Endothelial cell of umbilical vein (primary cell): Measurements from ENCODE around the gene MYBPC1. TPM values are rescaled to one million over a fixed set of nuclear protein-coding genes. Genes with fewer than 3 reads are reported as not detected.

ENCODE experiments used
- BruUV-seq: library from RNA; stranded (reverse); fragments of 400-500 nt; replicated peaks from 2 replicates; lab custom pipeline; 2021; lab: Mats Ljungman, UMichigan
- CTCF ChIA-PET: fragments of 300-600, 350-600 bp; sonication (Branson Sonifier 250); formaldehyde crosslinking; loops from one replicate; lab custom pipeline; 2021; ENCODE audit warnings: antibody characterized with exemption, inconsistent platforms; lab: Charles Lee
- POLR2A ChIA-PET: fragments of 300-600, 350-600 bp; sonication (Branson Sonifier 250); formaldehyde crosslinking; loops from one replicate; lab custom pipeline; 2021; ENCODE audit warnings: antibody characterized with exemption, inconsistent platforms; lab: Charles Lee
- DNase-seq: peaks from one replicate; pipeline ENCODE4 v3.0.0-alpha.2; 2011; ENCODE audit warnings: low read depth, low spot score
- FAIRE-seq: peaks from 2 replicates; lab custom pipeline; 2011; peaks lifted over from hg19 to GRCh38; lab: Jason Lieb, UNC
- H2AFZ ChIP-seq: 2 replicates; pipeline ENCODE4 v1.6.0; 2012; ENCODE audit warnings: low read depth, low read length, control low read depth, inconsistent platforms
- H3K27ac ChIP-seq: 2 replicates; pipeline ENCODE4 v1.5.1; 2011; ENCODE audit warnings: low read depth, mild to moderate bottlenecking, control low read depth, low read length, moderate library complexity; ENCODE audit not compliant: insufficient read depth
- H3K27me3 ChIP-seq, 2 experiments: 2 replicates each; pipeline versions ENCODE4 v1.6.0 to v1.6.1; 2011; ENCODE audit warnings: low read length in 2 of 2, mixed read lengths in 1 of 2; ENCODE audit not compliant: control insufficient read depth in 2 of 2, insufficient read depth in 2 of 2
- H3K36me3 ChIP-seq, 2 experiments: 2 replicates in 1 of 2; 3 replicates in 1 of 2; pipeline ENCODE4 v1.5.1; 2011; ENCODE audit warnings: low read length in 2 of 2, mild to moderate bottlenecking in 1 of 2, moderate library complexity in 1 of 2; ENCODE audit not compliant: control insufficient read depth in 2 of 2, insufficient read depth in 2 of 2; ENCODE audit errors: extremely low read depth in 1 of 2
- H3K4me1 ChIP-seq: 3 replicates; pipeline ENCODE4 v1.5.1; 2011; ENCODE audit warnings: mild to moderate bottlenecking, low read length; ENCODE audit not compliant: control insufficient read depth, insufficient read depth; ENCODE audit errors: extremely low read depth
- H3K4me2 ChIP-seq: 2 replicates; pipeline ENCODE4 v1.6.1; 2011; ENCODE audit warnings: low read length, control low read depth, mixed read lengths; ENCODE audit not compliant: insufficient read depth
- H3K4me3 ChIP-seq, 3 experiments: fragments of 200-600 bp in 1 of 3; sonication (generic), shearing (Covaris generic) in 1 of 3; replicated peaks in 1 of 3; 2 replicates each; pipeline ENCODE4 v1.5.1; 2011 to 2016; ENCODE audit warnings: control low read depth in 3 of 3, low read length in 3 of 3, mild to moderate bottlenecking in 2 of 3, inconsistent platforms in 1 of 3, low read depth in 1 of 3, moderate library complexity in 1 of 3; ENCODE audit not compliant: insufficient read depth in 1 of 3
- H3K79me2 ChIP-seq: 2 replicates; pipeline ENCODE4 v1.6.0; 2012; ENCODE audit warnings: low read length, inconsistent platforms; ENCODE audit not compliant: control insufficient read depth, insufficient read depth
- H3K9ac ChIP-seq: replicated peaks from 2 replicates; pipeline ENCODE3; 2011; ENCODE audit warnings: low read length, control low read depth; ENCODE audit not compliant: insufficient read depth; ENCODE audit errors: extremely low read depth
- H3K9me1 ChIP-seq: replicated peaks from 3 replicates; pipeline ENCODE4 v1.6.0; 2011; ENCODE audit warnings: mild to moderate bottlenecking, low read length; ENCODE audit not compliant: control insufficient read depth, insufficient read depth; ENCODE audit errors: extremely low read depth
- H3K9me3 ChIP-seq: replicated peaks from 2 replicates; pipeline ENCODE4 v1.5.1; 2012; ENCODE audit warnings: low read length, inconsistent platforms; ENCODE audit not compliant: control insufficient read depth, insufficient read depth
- H4K20me1 ChIP-seq: replicated peaks from 2 replicates; pipeline ENCODE3; 2011; ENCODE audit warnings: mild to moderate bottlenecking, low read length; ENCODE audit not compliant: control insufficient read depth, insufficient read depth; ENCODE audit errors: extremely low read depth
- CTCF ChIP-seq, 2 donors: IDR thresholded peaks; 1 replicate in 1 of 2; 2 replicates in 1 of 2; pipeline ENCODE4 v1.5.1; 2011; ENCODE audit warnings: low read length in 2 of 2, mild to moderate bottlenecking in 2 of 2, moderate library complexity in 2 of 2, control low read depth in 1 of 2, inconsistent platforms in 1 of 2, low read depth in 1 of 2; ENCODE audit not compliant: insufficient read depth in 1 of 2; ENCODE audit errors: extremely low read depth in 1 of 2
- EZH2 ChIP-seq: IDR thresholded peaks from 2 replicates; pipeline ENCODE4 v1.6.1; 2012; ENCODE audit warnings: borderline replicate concordance, low read depth, mild to moderate bottlenecking, moderate library complexity, low read length, inconsistent platforms; ENCODE audit not compliant: severe bottlenecking
- FOS ChIP-seq: IDR thresholded peaks from 2 replicates; pipeline ENCODE4 v1.6.1; 2011; ENCODE audit warnings: mild to moderate bottlenecking, low read length, moderate library complexity, borderline replicate concordance; ENCODE audit not compliant: insufficient read depth
- GATA2 ChIP-seq: IDR thresholded peaks from 2 replicates; pipeline ENCODE4 v1.7.0; 2011; ENCODE audit warnings: low read depth, mild to moderate bottlenecking, moderate library complexity, mixed read lengths, low read length; ENCODE audit not compliant: insufficient read length, insufficient read depth
- JUN ChIP-seq: IDR thresholded peaks from 2 replicates; pipeline ENCODE4 v1.6.1; 2011; ENCODE audit warnings: borderline replicate concordance, low read depth; ENCODE audit not compliant: insufficient read length, insufficient read depth
- MYC ChIP-seq: IDR thresholded peaks from one replicate; pipeline ENCODE4 v1.6.1; 2011; ENCODE audit warnings: mild to moderate bottlenecking, low read depth, low read length
- POLR2A ChIP-seq: IDR thresholded peaks from 2 replicates; pipeline ENCODE4 v1.6.1; 2012; ENCODE audit warnings: low read depth, mild to moderate bottlenecking, control low read depth, low read length
- POLR2AphosphoS5 ChIP-seq: IDR thresholded peaks from 2 replicates; pipeline ENCODE4 v1.6.1; 2012; ENCODE audit warnings: low read depth, mild to moderate bottlenecking, control low read depth, low read length, moderate library complexity; ENCODE audit not compliant: insufficient read depth
- dilution Hi-C: fragments of 300-500 bp; cut with MboI; formaldehyde crosslinking; loops from one replicate; pipeline ENCODE4 v1.15.0; 2019; ENCODE audit warnings: low sequenced_read_pairs; ENCODE audit not compliant: extremely low pct_ligation_motif_present
- intact Hi-C: fragments of 100-400 bp; cut with micrococcal nuclease; formaldehyde crosslinking; loops from one replicate; pipeline ENCODE4 v1.10.0; 2022
- polyA plus RNA-seq, 4 experiments: library from polyadenylated mRNA; depleted of rRNA in 3 of 4; stranded (reverse) in 3 of 4; unstranded in 1 of 4; fragments of >200 nt; gene quantifications; 2 replicates each; pipeline versions ENCODE4 v1.2.1 to v1.2.3, GENCODE V29; 2011 to 2012; ENCODE audit warnings: missing spikeins in 1 of 4
- total RNA-seq: library from RNA; stranded (reverse); gene quantifications from 2 replicates; pipeline ENCODE4 v1.2.3, GENCODE V29; 2021
- TF ChIP-seq, protein P1 (sequence below): IDR thresholded peaks from 2 replicates; pipeline ENCODE4 v1.6.1; 2011; ENCODE audit not compliant: insufficient read depth, insufficient read length

MYBPC1 gene
- total and polyA plus RNA-seq, 2 donors (not counting 3 experiments of a cell fraction or from before 2014, with no cell fraction given), result not detected

DNA sequence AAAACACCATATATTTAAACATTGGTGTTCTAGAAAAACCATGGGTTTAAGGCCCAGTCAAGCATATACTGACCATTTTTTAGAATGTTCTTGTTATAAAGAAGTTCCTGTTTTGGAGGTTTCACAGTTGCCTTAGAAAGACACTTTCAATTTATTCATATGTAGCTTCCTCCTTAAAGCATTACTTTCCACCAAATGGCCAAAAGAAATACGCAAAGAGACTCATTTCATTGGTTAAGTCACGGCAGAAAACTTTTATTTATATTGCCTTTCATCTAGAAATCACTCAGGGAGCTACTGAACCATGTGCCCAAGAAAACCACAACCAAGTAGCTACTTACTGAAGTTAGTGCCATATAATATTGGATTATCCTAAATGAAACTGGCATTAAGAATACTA, 40.0 kb downstream of the MYBPC1 start:
- TF ChIP-seq FOS, result no peak
- TF ChIP-seq CTCF (IDR thresholded peaks at IDR 0.05; ENCODE audit: extremely low read depth in 1 of 2, insufficient read depth in 1 of 2, low read depth in 1 of 2, low read length in 2 of 2), result no peak
- no peak for TF ChIP-seq JUN
- no peak for TF ChIP-seq EZH2
- no peak for TF ChIP-seq MYC
- TF ChIP-seq GATA2, result no peak
- TF ChIP-seq, protein P1, sequence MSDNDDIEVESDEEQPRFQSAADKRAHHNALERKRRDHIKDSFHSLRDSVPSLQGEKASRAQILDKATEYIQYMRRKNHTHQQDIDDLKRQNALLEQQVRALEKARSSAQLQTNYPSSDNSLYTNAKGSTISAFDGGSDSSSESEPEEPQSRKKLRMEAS, result no peak
- no peak for TF ChIP-seq POLR2AphosphoS5
- TF ChIP-seq POLR2A, result no peak
- Histone ChIP-seq H4K20me1 (no peaks in the 10 kb centered on the region), H3K27ac (no peak overlapping the region), H3K9me1 (no peaks in the 10 kb centered on the region), H2AFZ (no peak overlapping the region), H3K27me3 (no peaks in the 10 kb centered on the region), H3K4me2 (no peak overlapping the region), H3K9me3 (no peaks in the 10 kb centered on the region), H3K79me2 (no peaks in the 10 kb centered on the region), H3K36me3 (no peaks in the 10 kb centered on the region), H3K9ac (no peak overlapping the region), H3K4me1 (peaks cover 6% of the 10 kb centered on the region), H3K4me3 (no peak overlapping the region)
- CTCF ChIA-PET, result interaction anchor here (1.0 kb wide), 1 partner anchor 11 kb away, joined by 3 read pairs; no protein-coding TSS in a partner anchor
- DNase-seq (no peak), FAIRE-seq (no peak)
- POLR2A ChIA-PET, result no interaction called here
- intact Hi-C loops, result no loop called here
- no TSS peak for BruUV-seq
- dilution Hi-C loops, result no loop called here
